ENCODE measurements around the gene PRDM13. TPM values are rescaled to one million over a fixed set of nuclear protein-coding genes. Genes with fewer than 3 reads are reported as not detected.

The PRDM13 gene
- total and polyA plus RNA-seq, 10 of the 15 experiments (the other 5 are each of a cell fraction or from before 2014, with no cell fraction given), result 0.02 to 0.15 (median 0.03) TPM; not detected in 6

- TF ChIP-seq YY1 (IDR thresholded peaks at IDR 0.05; ENCODE audit: low read depth, low read length) (peak; percentile 92), POU2F2 (IDR thresholded peaks at IDR 0.05; ENCODE audit: borderline replicate concordance, low read depth, low read length) (peak; percentile 93), SKIL (IDR thresholded peaks at IDR 0.05; ENCODE audit: low read depth, poor library complexity, severe bottlenecking) (peak; percentile 46), STAT3 (IDR thresholded peaks at IDR 0.05; ENCODE audit: low read depth, low read length) (no peak), JUND (IDR thresholded peaks at IDR 0.05; ENCODE audit: low read depth, low read length) (no peak), SIX5 (IDR thresholded peaks at IDR 0.05; ENCODE audit: low read depth, low read length, severe bottlenecking) (peak; percentile 70), MEF2A (IDR thresholded peaks at IDR 0.05; ENCODE audit: insufficient read depth, low read depth, low read length) (peak; percentile 56; the same call in 1 of the 2 replicates), CBX5 (IDR thresholded peaks at IDR 0.05; ENCODE audit: low read depth) (peak; percentile 99), IRF4 (IDR thresholded peaks at IDR 0.05; ENCODE audit: low read depth, low read length) (peak; percentile 80; the same call in 1 of the 2 replicates), ZBED1 (IDR thresholded peaks at IDR 0.05; ENCODE audit: borderline replicate concordance) (peak; percentile 71; the same call in 1 of the 2 replicates), RELA (IDR thresholded peaks at IDR 0.05; ENCODE audit: borderline replicate concordance, partially characterized antibody) (peak; percentile 73), SREBF2 (IDR thresholded peaks at IDR 0.05; ENCODE audit: low read length) (no peak), GABPA (IDR thresholded peaks at IDR 0.05; ENCODE audit: low read depth) (peak; percentile 97), GATAD2B (conservative IDR thresholded peaks at IDR 0.05; ENCODE audit: low read depth) (0 out of 2 replicates have a peak, but pooled peaks have one; percentile 65)
- TF ChIP-seq, protein P1, sequence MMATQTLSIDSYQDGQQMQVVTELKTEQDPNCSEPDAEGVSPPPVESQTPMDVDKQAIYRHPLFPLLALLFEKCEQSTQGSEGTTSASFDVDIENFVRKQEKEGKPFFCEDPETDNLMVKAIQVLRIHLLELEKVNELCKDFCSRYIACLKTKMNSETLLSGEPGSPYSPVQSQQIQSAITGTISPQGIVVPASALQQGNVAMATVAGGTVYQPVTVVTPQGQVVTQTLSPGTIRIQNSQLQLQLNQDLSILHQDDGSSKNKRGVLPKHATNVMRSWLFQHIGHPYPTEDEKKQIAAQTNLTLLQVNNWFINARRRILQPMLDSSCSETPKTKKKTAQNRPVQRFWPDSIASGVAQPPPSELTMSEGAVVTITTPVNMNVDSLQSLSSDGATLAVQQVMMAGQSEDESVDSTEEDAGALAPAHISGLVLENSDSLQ (IDR thresholded peaks at IDR 0.05), result peak; percentile 69
- TF ChIP-seq, protein P2, sequence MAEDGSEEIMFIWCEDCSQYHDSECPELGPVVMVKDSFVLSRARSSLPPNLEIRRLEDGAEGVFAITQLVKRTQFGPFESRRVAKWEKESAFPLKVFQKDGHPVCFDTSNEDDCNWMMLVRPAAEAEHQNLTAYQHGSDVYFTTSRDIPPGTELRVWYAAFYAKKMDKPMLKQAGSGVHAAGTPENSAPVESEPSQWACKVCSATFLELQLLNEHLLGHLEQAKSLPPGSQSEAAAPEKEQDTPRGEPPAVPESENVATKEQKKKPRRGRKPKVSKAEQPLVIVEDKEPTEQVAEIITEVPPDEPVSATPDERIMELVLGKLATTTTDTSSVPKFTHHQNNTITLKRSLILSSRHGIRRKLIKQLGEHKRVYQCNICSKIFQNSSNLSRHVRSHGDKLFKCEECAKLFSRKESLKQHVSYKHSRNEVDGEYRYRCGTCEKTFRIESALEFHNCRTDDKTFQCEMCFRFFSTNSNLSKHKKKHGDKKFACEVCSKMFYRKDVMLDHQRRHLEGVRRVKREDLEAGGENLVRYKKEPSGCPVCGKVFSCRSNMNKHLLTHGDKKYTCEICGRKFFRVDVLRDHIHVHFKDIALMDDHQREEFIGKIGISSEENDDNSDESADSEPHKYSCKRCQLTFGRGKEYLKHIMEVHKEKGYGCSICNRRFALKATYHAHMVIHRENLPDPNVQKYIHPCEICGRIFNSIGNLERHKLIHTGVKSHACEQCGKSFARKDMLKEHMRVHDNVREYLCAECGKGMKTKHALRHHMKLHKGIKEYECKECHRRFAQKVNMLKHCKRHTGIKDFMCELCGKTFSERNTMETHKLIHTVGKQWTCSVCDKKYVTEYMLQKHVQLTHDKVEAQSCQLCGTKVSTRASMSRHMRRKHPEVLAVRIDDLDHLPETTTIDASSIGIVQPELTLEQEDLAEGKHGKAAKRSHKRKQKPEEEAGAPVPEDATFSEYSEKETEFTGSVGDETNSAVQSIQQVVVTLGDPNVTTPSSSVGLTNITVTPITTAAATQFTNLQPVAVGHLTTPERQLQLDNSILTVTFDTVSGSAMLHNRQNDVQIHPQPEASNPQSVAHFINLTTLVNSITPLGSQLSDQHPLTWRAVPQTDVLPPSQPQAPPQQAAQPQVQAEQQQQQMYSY (CRISPR knock-in tag; IDR thresholded peaks at IDR 0.05), result no peak
- TF ChIP-seq, protein P3, sequence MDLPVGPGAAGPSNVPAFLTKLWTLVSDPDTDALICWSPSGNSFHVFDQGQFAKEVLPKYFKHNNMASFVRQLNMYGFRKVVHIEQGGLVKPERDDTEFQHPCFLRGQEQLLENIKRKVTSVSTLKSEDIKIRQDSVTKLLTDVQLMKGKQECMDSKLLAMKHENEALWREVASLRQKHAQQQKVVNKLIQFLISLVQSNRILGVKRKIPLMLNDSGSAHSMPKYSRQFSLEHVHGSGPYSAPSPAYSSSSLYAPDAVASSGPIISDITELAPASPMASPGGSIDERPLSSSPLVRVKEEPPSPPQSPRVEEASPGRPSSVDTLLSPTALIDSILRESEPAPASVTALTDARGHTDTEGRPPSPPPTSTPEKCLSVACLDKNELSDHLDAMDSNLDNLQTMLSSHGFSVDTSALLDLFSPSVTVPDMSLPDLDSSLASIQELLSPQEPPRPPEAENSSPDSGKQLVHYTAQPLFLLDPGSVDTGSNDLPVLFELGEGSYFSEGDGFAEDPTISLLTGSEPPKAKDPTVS (IDR thresholded peaks at IDR 0.05; ENCODE audit: low read depth, low read length), result no peak
- TF ChIP-seq, protein P4, sequence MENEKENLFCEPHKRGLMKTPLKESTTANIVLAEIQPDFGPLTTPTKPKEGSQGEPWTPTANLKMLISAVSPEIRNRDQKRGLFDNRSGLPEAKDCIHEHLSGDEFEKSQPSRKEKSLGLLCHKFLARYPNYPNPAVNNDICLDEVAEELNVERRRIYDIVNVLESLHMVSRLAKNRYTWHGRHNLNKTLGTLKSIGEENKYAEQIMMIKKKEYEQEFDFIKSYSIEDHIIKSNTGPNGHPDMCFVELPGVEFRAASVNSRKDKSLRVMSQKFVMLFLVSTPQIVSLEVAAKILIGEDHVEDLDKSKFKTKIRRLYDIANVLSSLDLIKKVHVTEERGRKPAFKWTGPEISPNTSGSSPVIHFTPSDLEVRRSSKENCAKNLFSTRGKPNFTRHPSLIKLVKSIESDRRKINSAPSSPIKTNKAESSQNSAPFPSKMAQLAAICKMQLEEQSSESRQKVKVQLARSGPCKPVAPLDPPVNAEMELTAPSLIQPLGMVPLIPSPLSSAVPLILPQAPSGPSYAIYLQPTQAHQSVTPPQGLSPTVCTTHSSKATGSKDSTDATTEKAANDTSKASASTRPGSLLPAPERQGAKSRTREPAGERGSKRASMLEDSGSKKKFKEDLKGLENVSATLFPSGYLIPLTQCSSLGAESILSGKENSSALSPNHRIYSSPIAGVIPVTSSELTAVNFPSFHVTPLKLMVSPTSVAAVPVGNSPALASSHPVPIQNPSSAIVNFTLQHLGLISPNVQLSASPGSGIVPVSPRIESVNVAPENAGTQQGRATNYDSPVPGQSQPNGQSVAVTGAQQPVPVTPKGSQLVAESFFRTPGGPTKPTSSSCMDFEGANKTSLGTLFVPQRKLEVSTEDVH (IDR thresholded peaks at IDR 0.05; ENCODE audit: low read depth, partially characterized antibody), result peak; percentile 84
Measured at GRCh38 chr6:99568103-99568933, 38.3 kb upstream of the PRDM13 start, which contains the start of gene CCNC (continued).

Measured in GM12878 (cell line).